Epithelial cell of esophagus (primary cell): ENCODE results near the gene SSBP4.

Source experiments
- DNase-seq: peaks from one replicate; pipeline ENCODE4 v3.0.0; 2010; ENCODE audit warnings: low read depth
- H3K4me3 ChIP-seq: 2 replicates; pipeline ENCODE4 v1.5.1; 2011; ENCODE audit warnings: mild to moderate bottlenecking, low read length, control low read depth
- CTCF ChIP-seq: IDR thresholded peaks from 2 replicates; pipeline ENCODE4 v1.5.1; 2011; ENCODE audit warnings: low read depth, mild to moderate bottlenecking, low read length, control low read depth, inconsistent platforms; ENCODE audit not compliant: insufficient read depth; ENCODE audit errors: missing control alignments

SSBP4 gene

GRCh38 chr19:18457483-18458331 lies 38.5 kb downstream of the SSBP4 start:
- no peak overlapping the region for H3K4me3 ChIP-seq
- no peak for TF ChIP-seq CTCF
- no peak for DNase-seq

- TF ChIP-seq CTCF = no peak
- H3K4me3 ChIP-seq = no peak overlapping the region
- DNase-seq = no peak
Observed at GRCh38 chr19:18460900-18461299, 41.7 kb downstream of the SSBP4 start.

DNA sequence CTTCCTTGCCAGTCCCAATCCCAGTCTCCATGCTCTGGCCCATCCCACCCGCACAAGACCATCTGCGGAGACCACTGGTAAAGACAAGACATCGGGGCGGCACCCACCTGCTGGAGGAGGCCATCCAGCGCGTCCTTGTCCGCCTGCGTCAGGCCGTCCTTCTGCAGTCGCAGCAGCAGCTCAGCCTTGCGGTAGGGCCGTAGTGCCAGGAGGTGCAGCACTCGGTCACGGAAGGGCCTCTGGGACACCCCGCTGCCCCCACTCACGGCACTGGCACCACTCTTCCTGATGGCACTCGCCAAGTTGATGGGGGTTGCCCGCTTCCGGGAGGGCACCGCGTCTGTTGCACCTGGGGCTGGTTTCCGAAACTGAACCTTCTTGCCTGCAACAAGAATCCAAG lies 42.3 kb downstream of the SSBP4 start:
- no peak for TF ChIP-seq CTCF
- DNase-seq = no peak
- H3K4me3 ChIP-seq = no peak overlapping the region

GRCh38 chr19:18464646-18465045 lies 45.4 kb downstream of the SSBP4 start:
- no peak overlapping the region for H3K4me3 ChIP-seq
- no peak for TF ChIP-seq CTCF
- DNase-seq = peak; percentile 32

DNA sequence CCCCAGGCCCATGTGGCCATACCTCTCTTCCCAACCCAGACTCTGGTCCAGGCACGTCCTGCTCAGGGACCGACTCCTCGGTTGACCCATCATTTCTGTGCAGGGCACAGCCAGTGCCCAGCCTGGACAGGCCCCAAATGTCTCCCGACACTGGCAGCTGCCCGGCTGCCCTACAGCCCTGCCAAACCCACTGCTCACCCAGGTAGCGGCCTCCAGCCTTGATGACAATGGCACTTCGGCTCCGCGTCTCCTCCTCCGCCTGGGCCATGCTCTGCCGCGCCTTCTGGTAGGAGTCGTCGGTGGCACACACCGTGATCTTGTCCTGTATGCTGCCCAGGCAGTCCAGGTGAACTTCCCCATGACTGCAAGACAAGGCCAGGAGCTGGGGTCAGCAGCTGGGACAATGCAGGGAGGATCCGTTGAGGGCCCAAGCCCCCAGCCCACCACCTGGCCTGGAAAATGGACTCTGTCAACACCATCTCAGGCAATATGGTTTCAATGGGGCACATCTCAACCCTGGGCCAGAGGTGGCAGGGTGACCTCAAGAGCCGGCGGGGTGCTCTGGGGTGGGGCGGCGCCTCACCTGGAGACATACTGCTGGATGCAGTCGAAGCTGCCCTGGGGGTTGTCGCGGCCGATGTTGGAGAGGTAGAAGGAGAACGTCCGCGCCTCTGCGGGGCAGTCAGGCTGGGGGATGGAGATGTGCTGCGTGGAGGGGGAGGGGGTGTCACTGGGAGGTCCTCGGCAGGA lies 46.2 kb downstream of the SSBP4 start:
- no peak for TF ChIP-seq CTCF
- DNase-seq = no peak
- H3K4me3 ChIP-seq = no peak overlapping the region

- no peak overlapping the region for H3K4me3 ChIP-seq
- no peak for TF ChIP-seq CTCF
- no peak for DNase-seq
Observed at GRCh38 chr19:18465964-18466339, 46.8 kb downstream of the SSBP4 start.
